Brain microvascular endothelial cell (primary cell): ENCODE data around the gene NLRC5.
A peak's percentile ranks its signal among the peaks of the same experiment; 100 is the strongest.
"Not testable (repeated sequence)": the region's sequence is repeated elsewhere in the genome, so short reads cannot be mapped to it uniquely, and the experiment has no call there.

Experiments used
- DNase-seq: peaks from one replicate; pipeline ENCODE4 v3.0.0-alpha.2; 2020
- H3K27ac ChIP-seq: fragments of 250-450 bp; sonication (Bioruptor Pico); 2 replicates; pipeline ENCODE4 v1.5.1; 2020; ENCODE audit warnings: mild to moderate bottlenecking, moderate library complexity
- H3K27me3 ChIP-seq: fragments of 250-450 bp; sonication (Bioruptor Pico); replicated peaks from 2 replicates; pipeline ENCODE4 v1.5.1; 2020; ENCODE audit warnings: mild to moderate bottlenecking
- H3K36me3 ChIP-seq: fragments of 250-450 bp; sonication (Bioruptor Pico); replicated peaks from 2 replicates; pipeline ENCODE4 v1.5.1; 2020; ENCODE audit warnings: mild to moderate bottlenecking
- H3K4me3 ChIP-seq: 2 replicates; pipeline ENCODE4 v1.5.1; 2011; ENCODE audit warnings: low read depth, mild to moderate bottlenecking, control low read depth, low read length, moderate library complexity
- in situ Hi-C: cut with HindIII; loops from 2 replicates; pipeline ENCODE4 v1.10.0; 2017; ENCODE audit warnings: low sequenced_read_pairs, low pct_ligation_motif_present
- TF ChIP-seq, protein P1 (sequence below): IDR thresholded peaks from 2 replicates; pipeline ENCODE4 v1.5.1; 2011; ENCODE audit warnings: low read depth, mild to moderate bottlenecking, moderate library complexity, low read length, control low read depth, inconsistent platforms; ENCODE audit errors: missing control alignments

The NLRC5 gene

DNA sequence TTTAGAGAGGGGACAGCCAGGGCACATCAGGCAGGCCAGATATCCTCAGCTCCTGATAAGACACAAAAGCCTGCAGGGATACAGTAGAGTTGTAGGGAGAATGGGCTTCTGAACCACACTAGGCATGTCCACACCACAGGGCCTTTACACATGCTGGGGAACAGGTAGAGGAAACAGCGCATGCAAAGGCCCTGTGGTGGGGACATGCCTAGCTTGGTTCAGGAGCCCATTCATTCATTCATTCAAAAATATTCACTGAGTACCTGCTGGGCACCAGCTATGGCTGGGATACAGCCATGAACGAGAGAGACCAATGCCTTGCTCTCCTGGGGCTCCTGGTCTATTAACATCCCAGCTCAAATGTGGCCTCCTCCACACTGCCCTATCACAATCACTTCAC lies 107.4 kb downstream of the NLRC5 start:
- no peaks in the 10 kb centered on the region for H3K27me3 ChIP-seq
- no peak overlapping the region for H3K27ac ChIP-seq
- H3K4me3 ChIP-seq = no peak overlapping the region
- no peaks in the 10 kb centered on the region for H3K36me3 ChIP-seq
- TF ChIP-seq, protein P1, sequence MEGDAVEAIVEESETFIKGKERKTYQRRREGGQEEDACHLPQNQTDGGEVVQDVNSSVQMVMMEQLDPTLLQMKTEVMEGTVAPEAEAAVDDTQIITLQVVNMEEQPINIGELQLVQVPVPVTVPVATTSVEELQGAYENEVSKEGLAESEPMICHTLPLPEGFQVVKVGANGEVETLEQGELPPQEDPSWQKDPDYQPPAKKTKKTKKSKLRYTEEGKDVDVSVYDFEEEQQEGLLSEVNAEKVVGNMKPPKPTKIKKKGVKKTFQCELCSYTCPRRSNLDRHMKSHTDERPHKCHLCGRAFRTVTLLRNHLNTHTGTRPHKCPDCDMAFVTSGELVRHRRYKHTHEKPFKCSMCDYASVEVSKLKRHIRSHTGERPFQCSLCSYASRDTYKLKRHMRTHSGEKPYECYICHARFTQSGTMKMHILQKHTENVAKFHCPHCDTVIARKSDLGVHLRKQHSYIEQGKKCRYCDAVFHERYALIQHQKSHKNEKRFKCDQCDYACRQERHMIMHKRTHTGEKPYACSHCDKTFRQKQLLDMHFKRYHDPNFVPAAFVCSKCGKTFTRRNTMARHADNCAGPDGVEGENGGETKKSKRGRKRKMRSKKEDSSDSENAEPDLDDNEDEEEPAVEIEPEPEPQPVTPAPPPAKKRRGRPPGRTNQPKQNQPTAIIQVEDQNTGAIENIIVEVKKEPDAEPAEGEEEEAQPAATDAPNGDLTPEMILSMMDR = no peak
- in situ Hi-C loops = no loop called here
- DNase-seq = no peak

DNA sequence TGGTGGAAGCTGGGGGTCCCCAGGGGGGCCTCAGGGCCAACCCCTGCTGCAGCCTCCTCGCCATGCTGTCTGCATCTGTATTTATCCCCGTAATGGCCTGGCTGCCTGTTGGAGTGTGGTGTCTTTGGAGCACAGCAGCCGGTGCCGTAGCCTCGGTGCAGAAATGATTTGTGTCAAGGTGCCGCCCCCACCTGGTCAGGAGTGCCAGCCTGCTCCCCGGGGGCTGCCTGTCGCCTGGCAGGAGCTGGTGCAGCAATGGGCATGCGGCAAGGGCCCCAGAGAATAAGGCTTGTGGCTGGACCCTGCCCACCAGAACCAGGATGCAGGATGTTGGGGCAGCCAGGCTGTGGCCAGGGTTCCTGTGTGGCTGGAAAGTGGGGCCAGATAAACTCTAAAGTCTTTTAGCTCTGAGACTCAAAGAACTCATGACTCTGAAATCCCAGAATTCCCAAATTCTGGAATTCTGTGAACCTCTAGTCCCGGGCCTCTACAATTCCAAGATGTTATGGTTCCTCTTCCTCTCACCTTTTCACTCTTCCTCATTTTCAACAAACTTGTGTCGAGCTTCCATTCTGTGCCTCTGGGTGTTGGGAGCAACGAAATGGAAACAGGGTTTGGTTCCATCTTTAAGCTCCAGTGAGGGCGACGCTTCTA lies 109.0 kb downstream of the NLRC5 start:
- no peak for DNase-seq
- Histone ChIP-seq H3K27me3 (no peaks in the 10 kb centered on the region), H3K27ac (no peak overlapping the region), H3K4me3 (no peak overlapping the region), H3K36me3 (no peaks in the 10 kb centered on the region)
- TF ChIP-seq, protein P1 = no peak
- in situ Hi-C loops = no loop called here

DNA sequence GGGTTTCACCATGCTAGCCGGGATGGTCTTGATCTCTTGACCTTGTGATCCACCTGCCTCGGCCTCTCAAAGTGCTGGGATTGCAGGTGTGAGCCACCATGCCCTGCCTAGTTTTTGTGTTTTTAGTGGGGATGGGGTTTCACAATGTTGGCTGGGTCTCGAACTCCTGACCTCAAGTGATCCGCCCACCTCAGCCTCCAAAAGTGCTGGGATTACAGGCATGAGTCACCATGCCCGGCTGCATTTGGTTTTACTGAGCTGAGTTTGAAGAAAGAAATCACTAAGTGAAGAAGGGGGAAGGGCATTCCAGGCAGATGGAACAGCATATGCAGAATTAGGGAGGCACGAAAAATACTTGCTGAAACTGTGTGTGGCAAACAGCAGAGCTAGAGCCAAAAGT lies 110.6 kb downstream of the NLRC5 start:
- H3K36me3 ChIP-seq, H3K4me3 ChIP-seq, in situ Hi-C loops, H3K27me3 ChIP-seq, H3K27ac ChIP-seq: not testable (repeated sequence)
- DNase-seq = peak; percentile 35

DNA sequence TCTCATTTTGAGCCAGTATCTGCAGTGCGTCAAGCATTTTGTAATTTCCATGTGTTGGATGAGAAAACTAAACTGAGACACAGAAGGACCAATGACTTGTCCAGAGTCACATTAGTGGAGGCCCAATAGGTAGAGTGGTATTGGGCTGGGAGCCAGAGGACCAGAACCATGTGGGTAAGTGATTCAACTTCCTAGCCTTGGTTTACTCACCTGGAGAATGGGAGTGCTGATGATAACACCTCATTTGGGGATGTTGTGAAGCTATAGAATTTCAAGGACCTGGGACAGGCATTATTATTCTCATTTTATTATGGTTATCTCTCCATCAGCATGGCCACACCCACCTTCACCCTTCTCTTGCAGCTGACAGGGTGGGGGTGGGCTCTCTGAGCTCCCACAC lies 111.1 kb downstream of the NLRC5 start:
- no peak overlapping the region for H3K27ac ChIP-seq
- no peaks in the 10 kb centered on the region for H3K36me3 ChIP-seq
- no peak overlapping the region for H3K4me3 ChIP-seq
- no peak for DNase-seq
- in situ Hi-C loops = no loop called here
- no peaks in the 10 kb centered on the region for H3K27me3 ChIP-seq
- TF ChIP-seq, protein P1 = no peak

DNA sequence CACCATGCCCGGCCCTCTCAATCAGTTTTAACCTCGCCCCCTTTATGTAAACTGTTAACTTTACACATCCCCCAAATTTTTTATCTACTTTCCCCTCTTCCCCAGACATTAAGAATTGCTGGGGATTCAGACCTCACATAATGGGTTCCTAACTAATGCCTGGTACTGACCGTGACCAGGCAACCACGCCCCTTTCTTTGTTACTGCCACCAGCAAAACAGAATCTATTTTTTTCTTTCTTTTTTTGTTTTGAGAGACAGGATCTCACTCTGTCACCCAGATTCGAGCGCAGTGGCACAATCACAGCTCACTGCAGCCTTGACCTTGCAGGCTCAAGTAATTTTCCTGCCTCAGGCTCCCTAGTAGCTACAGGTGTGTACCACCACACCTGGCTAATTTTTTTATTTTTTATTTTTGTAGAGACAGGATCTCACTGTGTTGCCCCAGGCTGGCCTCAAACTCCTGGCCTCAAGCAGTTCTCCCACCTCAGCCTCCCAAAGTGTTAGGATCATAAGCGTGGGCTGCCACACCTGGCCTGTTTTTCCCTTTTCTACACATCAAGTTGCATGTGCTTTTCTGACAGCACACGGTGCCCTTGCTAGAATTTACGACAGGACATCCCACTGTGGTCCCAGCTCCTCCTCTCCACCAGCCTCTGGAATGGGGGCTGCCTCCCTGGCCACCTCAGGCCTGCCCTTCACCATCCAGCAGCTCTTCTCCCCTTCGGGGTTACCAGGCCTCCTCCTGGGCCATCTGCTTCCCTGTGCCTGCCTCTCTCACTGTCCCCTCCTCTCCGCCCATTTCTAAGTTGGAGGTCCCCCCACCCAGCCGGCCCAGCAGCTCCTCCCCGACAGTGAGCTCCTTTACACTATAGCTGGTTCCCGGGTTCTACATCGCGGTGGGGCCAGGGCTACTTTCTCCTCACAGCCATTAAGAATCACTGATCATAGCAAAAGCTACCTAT lies 113.8 kb downstream of the NLRC5 start:
- TF ChIP-seq, protein P1 = no peak
- Histone ChIP-seq H3K36me3 (no peaks in the 10 kb centered on the region), H3K27me3 (no peaks in the 10 kb centered on the region), H3K27ac (no peak overlapping the region), H3K4me3 (no peak overlapping the region)
- in situ Hi-C loops = no loop called here
- no peak for DNase-seq

DNA sequence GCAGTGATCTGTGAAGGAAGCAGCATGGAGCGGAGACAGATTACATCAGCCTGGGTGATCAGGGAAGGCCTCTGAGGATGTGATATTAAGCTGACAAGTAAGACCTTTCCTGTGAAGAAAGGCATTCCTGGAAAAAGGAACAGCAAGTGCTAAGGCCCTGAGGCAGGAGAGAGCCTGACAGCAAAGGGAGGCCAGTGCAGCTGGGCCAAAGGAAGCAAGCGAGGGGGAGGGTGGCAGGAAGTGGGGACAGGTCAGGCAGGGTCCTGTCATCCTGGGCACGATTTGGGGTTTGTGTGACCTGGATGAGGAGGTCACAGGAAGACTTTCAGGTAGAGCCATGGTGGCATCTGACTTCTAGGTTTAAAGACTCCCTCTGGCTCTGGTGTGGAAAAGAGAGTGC lies 115.3 kb downstream of the NLRC5 start:
- Histone ChIP-seq H3K27ac (no peak overlapping the region), H3K27me3 (no peaks in the 10 kb centered on the region), H3K36me3 (no peaks in the 10 kb centered on the region), H3K4me3 (no peak overlapping the region)
- in situ Hi-C loops = no loop called here
- TF ChIP-seq, protein P1 = no peak
- no peak for DNase-seq
